ENCODE data around the gene SMC5.
"Not testable (repeated sequence)": the region's sequence is repeated elsewhere in the genome, so short reads cannot be mapped to it uniquely, and the experiment has no call there.

Gene SMC5

GRCh38 chr9:70363760-70364159 lies 105.0 kb downstream of the SMC5 start:
- DNase-seq = no peak

- DNase-seq = no peak
Measured at GRCh38 chr9:70367305-70367930, 108.6 kb downstream of the SMC5 start.

- no peak for DNase-seq
Measured at GRCh38 chr9:70374962-70375618, 116.3 kb downstream of the SMC5 start.

- DNase-seq = no peak
Measured at GRCh38 chr9:70382046-70382708, 123.4 kb downstream of the SMC5 start.

- DNase-seq = no peak
Measured at GRCh38 chr9:70382709-70383605, 124.2 kb downstream of the SMC5 start.

GRCh38 chr9:70385426-70385825 lies 126.6 kb downstream of the SMC5 start:
- no peak for DNase-seq

GRCh38 chr9:70387663-70388062 lies 128.9 kb downstream of the SMC5 start:
- no peak for DNase-seq

GRCh38 chr9:70389188-70389587 lies 130.4 kb downstream of the SMC5 start:
- no peak for DNase-seq

GRCh38 chr9:70389621-70390266 lies 131.0 kb downstream of the SMC5 start:
- DNase-seq = no peak

- DNase-seq = no peak
Measured at GRCh38 chr9:70390933-70391341, 132.2 kb downstream of the SMC5 start.

GRCh38 chr9:70392189-70392588 lies 133.4 kb downstream of the SMC5 start:
- DNase-seq = no peak

- no peak for DNase-seq
Measured at GRCh38 chr9:70392850-70393249, 134.1 kb downstream of the SMC5 start.

- no peak for DNase-seq
Measured at GRCh38 chr9:70395652-70396051, 136.9 kb downstream of the SMC5 start.

- DNase-seq = no peak
Measured at GRCh38 chr9:70398145-70398556, 139.4 kb downstream of the SMC5 start.

GRCh38 chr9:70399141-70399540 lies 140.4 kb downstream of the SMC5 start:
- DNase-seq = no peak

GRCh38 chr9:70400107-70400892 lies 141.5 kb downstream of the SMC5 start:
- DNase-seq = no peak

- not testable (repeated sequence) for DNase-seq
Measured at GRCh38 chr9:70401241-70401640, 142.5 kb downstream of the SMC5 start.

GRCh38 chr9:70402213-70402612 lies 143.4 kb downstream of the SMC5 start:
- no peak for DNase-seq

GRCh38 chr9:70403166-70403565 lies 144.4 kb downstream of the SMC5 start:
- no peak for DNase-seq

GRCh38 chr9:70403618-70404025 lies 144.8 kb downstream of the SMC5 start:
- no peak for DNase-seq

GRCh38 chr9:70404261-70404660 lies 145.5 kb downstream of the SMC5 start:
- no peak for DNase-seq

Data from right kidney (tissue), 1 donor.